Measurements from ENCODE around the gene GAN.

DNA sequence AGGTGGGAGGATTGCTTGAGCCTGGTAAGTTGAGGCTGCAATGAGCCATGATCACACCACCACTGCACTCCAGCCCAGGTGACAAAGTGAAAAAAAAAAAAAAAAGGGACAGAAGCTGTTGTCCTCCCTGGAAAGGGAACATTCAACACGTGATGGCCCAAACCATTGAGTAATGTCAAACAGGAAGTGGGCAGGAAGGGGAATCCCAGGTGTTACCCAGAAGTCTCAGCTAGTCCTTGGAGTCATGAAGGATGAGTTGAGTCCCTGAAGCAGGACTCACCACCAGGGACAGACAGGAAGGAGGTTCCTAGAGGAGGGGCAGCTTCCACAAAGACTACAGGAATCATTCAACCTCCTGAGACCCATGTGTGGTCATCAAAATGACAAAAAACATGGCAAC lies 110.0 kb downstream of the GAN start:
- TF ChIP-seq EZH2phosphoT487 (IDR thresholded peaks at IDR 0.05; ENCODE audit: low read depth): no peak
- TF ChIP-seq, protein P1, sequence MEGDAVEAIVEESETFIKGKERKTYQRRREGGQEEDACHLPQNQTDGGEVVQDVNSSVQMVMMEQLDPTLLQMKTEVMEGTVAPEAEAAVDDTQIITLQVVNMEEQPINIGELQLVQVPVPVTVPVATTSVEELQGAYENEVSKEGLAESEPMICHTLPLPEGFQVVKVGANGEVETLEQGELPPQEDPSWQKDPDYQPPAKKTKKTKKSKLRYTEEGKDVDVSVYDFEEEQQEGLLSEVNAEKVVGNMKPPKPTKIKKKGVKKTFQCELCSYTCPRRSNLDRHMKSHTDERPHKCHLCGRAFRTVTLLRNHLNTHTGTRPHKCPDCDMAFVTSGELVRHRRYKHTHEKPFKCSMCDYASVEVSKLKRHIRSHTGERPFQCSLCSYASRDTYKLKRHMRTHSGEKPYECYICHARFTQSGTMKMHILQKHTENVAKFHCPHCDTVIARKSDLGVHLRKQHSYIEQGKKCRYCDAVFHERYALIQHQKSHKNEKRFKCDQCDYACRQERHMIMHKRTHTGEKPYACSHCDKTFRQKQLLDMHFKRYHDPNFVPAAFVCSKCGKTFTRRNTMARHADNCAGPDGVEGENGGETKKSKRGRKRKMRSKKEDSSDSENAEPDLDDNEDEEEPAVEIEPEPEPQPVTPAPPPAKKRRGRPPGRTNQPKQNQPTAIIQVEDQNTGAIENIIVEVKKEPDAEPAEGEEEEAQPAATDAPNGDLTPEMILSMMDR (IDR thresholded peaks at IDR 0.05; ENCODE audit: low read depth, low read length): no peak

All from OCI-LY3 (cell line).